HCT116 (cell line): Measurements from ENCODE around the gene PAMR1. TPM values are rescaled to one million over a fixed set of nuclear protein-coding genes. Genes with fewer than 3 reads are reported as not detected.

Source experiments
- ATAC-seq: fragments of 200-7000 bp; cut with Tn5 transposase; 2 replicates; pipeline ENCODE4 v1.9.1; 2020; ENCODE audit warnings: mild to moderate bottlenecking, moderate library complexity
- BruUV-seq: library from RNA; stranded (reverse); fragments of 400-500 nt; replicated peaks from 2 replicates; lab custom pipeline; 2021; lab: Mats Ljungman, UMichigan
- CTCF ChIA-PET: fragments of 300-600 bp; sonication (Branson Sonifier 250); formaldehyde crosslinking; loops from one replicate; lab custom pipeline; 2021; ENCODE audit warnings: antibody characterized with exemption; lab: Charles Lee
- POLR2A ChIA-PET: fragments of 300-600, 350-600 bp; sonication (Branson Sonifier 250); formaldehyde crosslinking; loops from one replicate; lab custom pipeline; 2021; ENCODE audit warnings: antibody characterized with exemption; lab: Charles Lee
- RAD21 ChIA-PET, 2 experiments: fragments of 300-600 bp; sonication (Branson Sonifier 250); formaldehyde crosslinking; loops; one replicate each; lab custom pipeline; 2023; ENCODE audit warnings: low total read pairs in 2 of 2; ENCODE audit not compliant: uncharacterized antibody in 2 of 2, unreplicated experiment in 2 of 2, low non-redundant PET in 1 of 2; lab: Charles Lee
- DNase-seq: peaks from one replicate; pipeline ENCODE4 v3.0.0-alpha.2; 2010; ENCODE audit warnings: low read depth, low spot score
- H2AFZ ChIP-seq: fragments of 200-600 bp; shearing (Covaris generic), sonication (generic); 2 replicates; pipeline ENCODE4 v1.6.1; 2017; ENCODE audit warnings: low read depth, mixed run types, mixed read lengths, antibody characterized with exemption, low read length; ENCODE audit not compliant: poor library complexity, severe bottlenecking
- H3K27ac ChIP-seq: 2 replicates; pipeline ENCODE4 v1.5.1; 2012; ENCODE audit warnings: low read depth, low read length
- H3K27me3 ChIP-seq: fragments of 200-600 bp; sonication (generic); 2 replicates; pipeline ENCODE4 v1.6.1; 2016; ENCODE audit warnings: mixed run types, low read length, mixed read lengths; ENCODE audit not compliant: insufficient read depth
- H3K36me3 ChIP-seq, 2 experiments: fragments of 200-500 bp in 1 of 2; fragments of 200-600 bp in 1 of 2; sonication (Bioruptor generic) in 1 of 2; sonication (generic) in 1 of 2; 2 replicates each; pipeline versions ENCODE4 v1.5.1 to v1.6.1; 2014 to 2016; ENCODE audit warnings: low read length in 2 of 2, inconsistent platforms in 1 of 2, mixed read lengths in 1 of 2, mixed run types in 1 of 2; ENCODE audit not compliant: insufficient read depth in 2 of 2, control insufficient read depth in 1 of 2
- H3K4me1 ChIP-seq, 2 experiments: fragments of 200-600 bp in 1 of 2; sonication (generic) in 1 of 2; 2 replicates each; pipeline versions ENCODE4 v1.5.1 to v1.6.1; 2012 to 2017; ENCODE audit warnings: low read length in 2 of 2, inconsistent platforms in 1 of 2, mild to moderate bottlenecking in 1 of 2, mixed read lengths in 1 of 2, mixed run types in 1 of 2, moderate library complexity in 1 of 2; ENCODE audit not compliant: insufficient read depth in 2 of 2, control insufficient read depth in 1 of 2
- H3K4me2 ChIP-seq: fragments of 200-600 bp; sonication (generic); 2 replicates; pipeline ENCODE4 v1.6.1; 2017; ENCODE audit warnings: mixed run types, low read length, mixed read lengths
- H3K4me3 ChIP-seq, 2 experiments: fragments of 200-600 bp in 1 of 2; sonication (generic) in 1 of 2; replicated peaks in 1 of 2; 2 replicates each; pipeline ENCODE4 v1.5.1; 2011 to 2016; ENCODE audit warnings: low read length in 2 of 2, control low read depth in 1 of 2, low read depth in 1 of 2, mild to moderate bottlenecking in 1 of 2, mixed read lengths in 1 of 2, mixed run types in 1 of 2
- H3K79me2 ChIP-seq: fragments of 200-600 bp; sonication (generic); 2 replicates; pipeline ENCODE4 v1.6.1; 2017; ENCODE audit warnings: mild to moderate bottlenecking, mixed run types, low read length, moderate library complexity, mixed read lengths; ENCODE audit not compliant: insufficient read depth
- H3K9ac ChIP-seq: fragments of 200-600 bp; sonication (generic); 2 replicates; pipeline ENCODE4 v1.6.1; 2016; ENCODE audit warnings: low read length, mixed read lengths
- H3K9me2 ChIP-seq: fragments of 200-600 bp; sonication (generic), shearing (Covaris generic); 2 replicates; pipeline ENCODE4 v1.6.1; 2017; ENCODE audit warnings: mixed run types, mild to moderate bottlenecking, moderate library complexity; ENCODE audit not compliant: insufficient read depth
- H3K9me3 ChIP-seq, 2 experiments: fragments of 200-500 bp in 1 of 2; fragments of 200-600 bp in 1 of 2; sonication (Bioruptor generic) in 1 of 2; sonication (generic) in 1 of 2; 2 replicates each; pipeline ENCODE4 v1.6.1; 2014 to 2017; ENCODE audit warnings: low read length in 2 of 2, mixed read lengths in 2 of 2, inconsistent platforms in 1 of 2, low read depth in 1 of 2, mild to moderate bottlenecking in 1 of 2, mixed run types in 1 of 2, moderate library complexity in 1 of 2; ENCODE audit not compliant: control insufficient read depth in 1 of 2, insufficient read depth in 1 of 2
- H4K20me1 ChIP-seq: fragments of 200-600 bp; sonication (generic), shearing (Covaris generic); 2 replicates; pipeline ENCODE4 v1.6.1; 2017; ENCODE audit warnings: mixed run types, mild to moderate bottlenecking, moderate library complexity; ENCODE audit not compliant: insufficient read depth
- ATF3 ChIP-seq: IDR thresholded peaks from 2 replicates; pipeline ENCODE4 v1.6.1; 2012
- CTCF ChIP-seq, 3 experiments: fragments of 200-600 bp in 1 of 3; sonication (generic) in 1 of 3; IDR thresholded peaks in 2 of 3; conservative IDR thresholded peaks in 1 of 3; 2 replicates each; pipeline ENCODE4 v1.5.1; 2012 to 2017; ENCODE audit warnings: low read depth in 2 of 3, low read length in 2 of 3, antibody characterized with exemption in 1 of 3, borderline replicate concordance in 1 of 3, control low read depth in 1 of 3, mild to moderate bottlenecking in 1 of 3, mixed read lengths in 1 of 3, mixed run types in 1 of 3, moderate library complexity in 1 of 3; ENCODE audit not compliant: insufficient read depth in 1 of 3
- EZH2 ChIP-seq: fragments of 200-600 bp; sonication (generic); IDR thresholded peaks from 2 replicates; pipeline ENCODE4 v1.6.1; 2017; ENCODE audit warnings: antibody characterized with exemption, mixed run types
- JUND ChIP-seq: IDR thresholded peaks from 2 replicates; pipeline ENCODE4 v1.6.1; 2012
- MAX ChIP-seq: IDR thresholded peaks from 2 replicates; pipeline ENCODE4 v1.6.1; 2012
- POLR2AphosphoS5 ChIP-seq: IDR thresholded peaks from 2 replicates; pipeline ENCODE4 v1.6.1; 2011; ENCODE audit warnings: mild to moderate bottlenecking, low read depth, low read length, moderate library complexity
- RAD21 ChIP-seq: IDR thresholded peaks from 2 replicates; pipeline ENCODE4 v1.6.1; 2012; ENCODE audit warnings: low read depth, mild to moderate bottlenecking
- REST ChIP-seq: IDR thresholded peaks from 2 replicates; pipeline ENCODE4 v1.6.1; 2012; ENCODE audit warnings: low read depth
- SP1 ChIP-seq: IDR thresholded peaks from 2 replicates; pipeline ENCODE4 v1.6.1; 2012; ENCODE audit warnings: low read depth
- SRF ChIP-seq: IDR thresholded peaks from 2 replicates; pipeline ENCODE4 v1.6.1; 2012; ENCODE audit warnings: low read depth
- TCF7L2 ChIP-seq: IDR thresholded peaks from 2 replicates; pipeline ENCODE4 v1.7.0; 2011; ENCODE audit warnings: borderline replicate concordance, inconsistent platforms; ENCODE audit not compliant: insufficient read depth, insufficient read length; ENCODE audit errors: extremely low read depth
- ZFX ChIP-seq: fragments of 450-650 bp; IDR thresholded peaks from 2 replicates; pipeline ENCODE4 v1.6.1; 2017
- intact Hi-C: fragments of 100-400 bp; cut with micrococcal nuclease; formaldehyde crosslinking; loops from 2 replicates; pipeline ENCODE4 v1.10.0; 2022
- total RNA-seq: library from RNA; stranded (reverse); gene quantifications from one replicate; pipeline ENCODE4 v1.2.1, GENCODE V29; 2021; ENCODE audit not compliant: unreplicated experiment

PAMR1 gene
- total RNA-seq, 1 experiment from 2014 or later, result not detected

- no peak overlapping the region for H3K27ac ChIP-seq
- H2AFZ ChIP-seq, result no peak overlapping the region
- no peaks in the 10 kb centered on the region for H4K20me1 ChIP-seq
- no peak for DNase-seq
- intact Hi-C loops, result no loop called here
- H3K4me1 ChIP-seq, result no peaks in the 10 kb centered on the region
- POLR2A ChIA-PET, result no interaction called here
- H3K9ac ChIP-seq, result no peak overlapping the region
- RAD21 ChIA-PET, result no interaction called here
- H3K4me3 ChIP-seq, result no peak overlapping the region
- CTCF ChIA-PET, result no interaction called here
- H3K79me2 ChIP-seq, result no peaks in the 10 kb centered on the region
- no peaks in the 10 kb centered on the region for H3K9me2 ChIP-seq
- BruUV-seq, result no TSS peak
- no peak overlapping the region for H3K4me2 ChIP-seq
- no peak for TF ChIP-seq EZH2
- no peak for TF ChIP-seq REST
- TF ChIP-seq RAD21, result no peak
- TF ChIP-seq TCF7L2, result no peak
- no peak for TF ChIP-seq JUND
- no peak for TF ChIP-seq MAX
- TF ChIP-seq SP1, result no peak
- TF ChIP-seq CTCF (IDR thresholded peaks at IDR 0.05 in 2 of 3, conservative IDR thresholded peaks at IDR 0.05 in 1 of 3; ENCODE audit: borderline replicate concordance in 1 of 3, insufficient read depth in 1 of 3, low read depth in 2 of 3, low read length in 2 of 3), result no peak
- no peak for TF ChIP-seq ATF3
- TF ChIP-seq ZFX, result no peak
- TF ChIP-seq POLR2AphosphoS5, result no peak
- no peak for TF ChIP-seq SRF
- TF ChIP-seq, all 23 proteins: peak for 0
- Histone ChIP-seq H3K36me3 (no peaks in the 10 kb centered on the region), H3K27me3 (peaks cover 81% of the 10 kb centered on the region), H3K9me3 (no peaks in the 10 kb centered on the region)
- no peak for ATAC-seq
Measured at GRCh38 chr11:35518766-35519165, 6.7 kb downstream of the PAMR1 start.
